Epithelial cell of esophagus (primary cell): ENCODE measurements around the gene SAP30.

ENCODE experiments used
- DNase-seq: peaks from one replicate; pipeline ENCODE4 v3.0.0; 2010; ENCODE audit warnings: low read depth
- H3K4me3 ChIP-seq: 2 replicates; pipeline ENCODE4 v1.5.1; 2011; ENCODE audit warnings: mild to moderate bottlenecking, low read length, control low read depth
- TF ChIP-seq, protein P1 (sequence below): IDR thresholded peaks from 2 replicates; pipeline ENCODE4 v1.5.1; 2011; ENCODE audit warnings: low read depth, mild to moderate bottlenecking, low read length, control low read depth, inconsistent platforms; ENCODE audit not compliant: insufficient read depth; ENCODE audit errors: missing control alignments

The SAP30 gene

DNA sequence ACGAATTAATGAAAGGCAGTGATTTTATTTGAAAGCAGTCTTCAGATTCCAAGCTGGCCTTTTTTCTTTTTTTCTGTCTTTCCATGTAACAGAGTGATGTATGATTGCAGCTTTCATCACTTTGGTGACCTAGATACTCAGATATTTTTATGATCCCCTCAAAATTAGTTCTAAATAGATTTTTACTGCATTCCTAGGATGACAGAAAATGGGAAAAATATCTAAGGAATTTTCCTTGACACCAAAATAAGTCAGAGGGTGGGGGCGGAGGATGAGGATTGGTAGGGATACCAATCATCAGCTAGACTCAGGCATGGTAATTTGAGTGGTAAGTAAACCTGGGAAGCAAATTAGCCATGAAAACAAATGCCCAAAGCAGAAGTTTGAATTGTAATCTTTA is 24.7 kb upstream of the SAP30 start:
- H3K4me3 ChIP-seq = no peak overlapping the region
- TF ChIP-seq, protein P1, sequence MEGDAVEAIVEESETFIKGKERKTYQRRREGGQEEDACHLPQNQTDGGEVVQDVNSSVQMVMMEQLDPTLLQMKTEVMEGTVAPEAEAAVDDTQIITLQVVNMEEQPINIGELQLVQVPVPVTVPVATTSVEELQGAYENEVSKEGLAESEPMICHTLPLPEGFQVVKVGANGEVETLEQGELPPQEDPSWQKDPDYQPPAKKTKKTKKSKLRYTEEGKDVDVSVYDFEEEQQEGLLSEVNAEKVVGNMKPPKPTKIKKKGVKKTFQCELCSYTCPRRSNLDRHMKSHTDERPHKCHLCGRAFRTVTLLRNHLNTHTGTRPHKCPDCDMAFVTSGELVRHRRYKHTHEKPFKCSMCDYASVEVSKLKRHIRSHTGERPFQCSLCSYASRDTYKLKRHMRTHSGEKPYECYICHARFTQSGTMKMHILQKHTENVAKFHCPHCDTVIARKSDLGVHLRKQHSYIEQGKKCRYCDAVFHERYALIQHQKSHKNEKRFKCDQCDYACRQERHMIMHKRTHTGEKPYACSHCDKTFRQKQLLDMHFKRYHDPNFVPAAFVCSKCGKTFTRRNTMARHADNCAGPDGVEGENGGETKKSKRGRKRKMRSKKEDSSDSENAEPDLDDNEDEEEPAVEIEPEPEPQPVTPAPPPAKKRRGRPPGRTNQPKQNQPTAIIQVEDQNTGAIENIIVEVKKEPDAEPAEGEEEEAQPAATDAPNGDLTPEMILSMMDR = no peak
- DNase-seq = no peak

DNA sequence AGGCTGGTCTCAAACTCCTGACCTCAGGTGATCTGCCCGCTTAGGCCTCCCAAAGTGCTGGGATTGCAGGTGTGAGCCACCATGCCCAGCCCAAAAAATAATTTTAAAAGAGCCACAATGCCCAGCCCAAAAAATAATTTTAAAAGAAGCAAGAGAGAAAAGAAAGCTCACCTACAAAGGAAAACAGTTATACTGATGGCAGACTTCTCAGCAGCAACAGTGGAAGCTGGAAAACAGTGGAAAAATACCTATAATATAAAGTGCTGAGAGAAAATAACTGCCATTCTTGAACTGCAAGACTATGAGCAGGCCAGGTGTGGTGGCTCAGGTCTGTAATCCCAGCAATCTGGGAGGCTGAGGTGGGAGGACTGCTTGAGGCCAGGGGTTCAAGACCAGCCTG is 23.3 kb upstream of the SAP30 start:
- TF ChIP-seq, protein P1 = no peak
- no peak overlapping the region for H3K4me3 ChIP-seq
- DNase-seq = no peak

DNA sequence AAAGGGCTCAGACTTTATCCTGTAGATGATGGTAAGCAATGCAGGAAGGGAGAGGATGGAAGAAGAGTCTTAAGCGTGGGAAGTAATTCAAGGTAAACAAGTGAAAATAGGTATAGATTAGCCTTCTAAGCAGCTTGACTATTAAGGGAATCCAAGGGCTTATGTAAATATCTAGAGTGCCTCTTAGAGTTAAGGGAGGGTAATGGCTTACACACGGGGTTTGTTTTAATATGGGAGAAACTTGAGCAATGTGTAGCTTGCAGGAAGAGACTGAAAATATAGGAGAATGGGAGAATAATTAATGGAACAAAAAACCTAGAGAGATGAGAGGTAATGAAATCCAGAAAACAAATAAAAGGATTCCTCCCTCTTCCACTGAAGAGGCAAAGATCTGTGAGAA is 12.8 kb upstream of the SAP30 start:
- TF ChIP-seq, protein P1 = no peak
- no peak for DNase-seq
- H3K4me3 ChIP-seq = no peak overlapping the region

- DNase-seq = peak; percentile 7
- TF ChIP-seq, protein P1 = peak; percentile 41
- no peak overlapping the region for H3K4me3 ChIP-seq
Observed at GRCh38 chr4:173360587-173361221, 10.1 kb upstream of the SAP30 start.

- no peak overlapping the region for H3K4me3 ChIP-seq
- no peak for DNase-seq
- TF ChIP-seq, protein P1 = no peak
Observed at GRCh38 chr4:173362666-173363065, 8.1 kb upstream of the SAP30 start.

- DNase-seq = no peak
- TF ChIP-seq, protein P1 = no peak
Observed at GRCh38 chr4:173365359-173365996, 5.3 kb upstream of the SAP30 start.

DNA sequence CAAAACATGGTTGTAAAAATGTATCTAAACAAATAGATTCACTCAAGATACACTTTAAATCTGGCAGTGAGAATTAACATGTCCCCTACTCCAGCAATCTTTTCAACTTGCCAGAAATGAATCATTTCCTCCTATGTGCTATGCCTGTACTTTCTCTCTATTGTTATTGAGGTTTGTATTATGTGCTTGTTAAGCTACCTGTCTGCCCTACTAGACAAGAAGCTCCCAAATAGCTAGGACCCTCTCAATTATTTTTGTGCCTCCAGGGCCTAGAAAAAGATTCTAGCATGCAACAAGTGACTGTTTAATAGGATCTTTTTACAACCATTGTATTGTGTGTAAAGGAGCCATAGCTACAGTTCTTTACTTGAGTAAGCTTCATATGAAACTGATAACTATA is 3.5 kb upstream of the SAP30 start:
- DNase-seq = peak; percentile 49
- TF ChIP-seq, protein P1 = no peak
- no peak overlapping the region for H3K4me3 ChIP-seq

More at GRCh38 chr4:173365359-173365996, 5.3 kb upstream of the SAP30 start:
- H3K4me3 ChIP-seq = no peak overlapping the region
